Stimulated activated CD4-positive, alpha-beta T cell treated with anti-CD3 and anti-CD28 coated beads, Interleukin-12 subunit alpha, Interleukin-12 subunit beta, amount 100 ng/mL, for 48 hours (primary cell): ENCODE data around the gene ZNF133.
"Not testable (repeated sequence)": the region's sequence is repeated elsewhere in the genome, so short reads cannot be mapped to it uniquely, and the experiment has no call there.

Experiments used
- DNase-seq, 3 donors: peaks; one replicate each; pipeline ENCODE4 v3.0.0-alpha.2; 2020; ENCODE audit warnings: low read depth in 2 of 3, low spot score in 1 of 3

ZNF133 gene

DNA sequence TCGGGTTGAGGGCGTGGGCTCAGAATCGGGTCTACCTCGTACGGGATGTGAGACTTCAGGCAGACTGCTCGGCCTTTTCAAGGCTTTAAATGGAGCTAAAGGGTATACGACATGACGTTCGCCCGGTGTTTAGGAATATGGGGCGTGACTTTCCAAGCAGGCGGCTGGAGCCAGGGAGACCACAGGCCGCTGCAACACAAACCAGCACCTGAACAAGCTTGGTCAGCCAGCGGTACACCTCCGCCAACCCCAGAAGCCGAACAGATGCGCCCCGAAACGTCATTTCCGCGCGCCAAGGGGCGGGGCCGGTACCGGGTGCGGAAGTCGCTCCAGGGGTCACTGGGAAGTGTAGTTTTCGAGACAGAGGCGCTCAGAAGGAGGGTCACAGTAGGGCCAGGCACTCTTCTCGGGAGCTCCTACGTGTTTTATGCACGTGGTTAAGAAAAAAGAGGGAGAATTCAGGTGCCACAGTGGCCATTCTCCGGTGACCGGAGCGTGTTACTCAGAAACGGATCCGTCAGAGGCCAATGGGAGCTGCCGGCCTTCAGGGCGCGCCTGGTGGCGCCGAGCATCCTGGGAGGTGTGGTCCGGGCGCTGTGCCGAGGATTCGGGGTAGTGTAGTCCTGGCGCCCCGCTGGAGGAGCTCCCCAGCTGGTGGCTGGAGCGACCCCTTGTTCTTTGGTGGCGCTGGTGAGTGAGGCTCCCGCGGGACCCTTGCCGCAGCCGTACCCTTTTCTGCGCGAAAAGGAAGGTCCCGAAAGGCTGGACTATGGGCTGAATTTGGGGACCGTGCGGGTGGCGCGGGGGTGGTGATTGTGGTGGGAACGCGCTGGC, at the start of gene ZNF133:
Gene ZNF133 (plus strand): TSS at position 613 of the 834 bp plus-strand sequence. CDS start 17,160 bp downstream, outside the sequence.
- DNase-seq, result peak; percentile 90 to 97 (median 95)

GRCh38 chr20:18240997-18241396, 47.3 kb upstream of the ZNF133 start:
- no peak for DNase-seq

DNA sequence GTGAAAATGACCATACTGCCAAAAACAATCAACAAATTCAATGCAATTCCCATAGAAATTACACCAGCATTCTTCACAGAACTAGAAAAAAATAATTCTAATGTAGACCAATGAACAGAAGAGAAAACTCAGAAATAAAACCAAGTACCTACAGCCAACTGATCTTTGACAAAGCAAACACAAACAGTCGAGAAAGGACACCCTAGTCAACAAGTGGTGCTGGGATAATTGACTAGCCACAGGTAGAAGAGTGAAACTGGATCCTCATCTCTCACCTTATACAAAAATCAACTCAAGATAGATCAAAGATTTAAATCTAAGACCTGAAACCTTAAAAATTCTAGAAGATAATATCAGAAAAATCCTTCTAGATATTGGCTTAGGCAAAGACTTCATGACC, 44.5 kb upstream of the ZNF133 start:
- no peak for DNase-seq

- DNase-seq, result not testable (repeated sequence)
Measured at GRCh38 chr20:18248545-18248944, 39.8 kb upstream of the ZNF133 start.

- DNase-seq, result no peak
Measured at GRCh38 chr20:18250217-18250616, 38.1 kb upstream of the ZNF133 start.

GRCh38 chr20:18252597-18253451, 35.5 kb upstream of the ZNF133 start:
- DNase-seq, result no peak

GRCh38 chr20:18254615-18255014, 33.7 kb upstream of the ZNF133 start:
- DNase-seq, result no peak

DNA sequence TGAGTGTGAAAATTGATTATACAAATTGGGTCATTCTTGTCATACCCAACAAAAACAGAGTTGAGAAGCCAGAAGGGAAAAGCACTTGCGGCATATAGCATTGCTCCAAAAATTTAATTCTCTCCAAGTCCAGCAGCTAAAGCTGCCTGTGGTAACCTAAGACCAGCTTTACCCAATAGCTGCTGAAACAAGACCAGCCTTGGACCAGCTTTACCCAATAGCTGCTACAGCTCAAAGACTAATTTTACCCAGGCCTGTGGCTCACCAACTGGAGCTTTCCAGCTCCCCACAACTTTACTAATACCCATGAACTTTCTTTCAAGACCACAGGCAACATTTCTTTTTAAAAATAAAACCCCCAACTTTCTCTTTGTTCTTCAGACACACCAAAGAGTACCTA, 32.8 kb upstream of the ZNF133 start:
- no peak for DNase-seq

GRCh38 chr20:18256440-18257090, 31.8 kb upstream of the ZNF133 start:
- DNase-seq, result no peak

DNA sequence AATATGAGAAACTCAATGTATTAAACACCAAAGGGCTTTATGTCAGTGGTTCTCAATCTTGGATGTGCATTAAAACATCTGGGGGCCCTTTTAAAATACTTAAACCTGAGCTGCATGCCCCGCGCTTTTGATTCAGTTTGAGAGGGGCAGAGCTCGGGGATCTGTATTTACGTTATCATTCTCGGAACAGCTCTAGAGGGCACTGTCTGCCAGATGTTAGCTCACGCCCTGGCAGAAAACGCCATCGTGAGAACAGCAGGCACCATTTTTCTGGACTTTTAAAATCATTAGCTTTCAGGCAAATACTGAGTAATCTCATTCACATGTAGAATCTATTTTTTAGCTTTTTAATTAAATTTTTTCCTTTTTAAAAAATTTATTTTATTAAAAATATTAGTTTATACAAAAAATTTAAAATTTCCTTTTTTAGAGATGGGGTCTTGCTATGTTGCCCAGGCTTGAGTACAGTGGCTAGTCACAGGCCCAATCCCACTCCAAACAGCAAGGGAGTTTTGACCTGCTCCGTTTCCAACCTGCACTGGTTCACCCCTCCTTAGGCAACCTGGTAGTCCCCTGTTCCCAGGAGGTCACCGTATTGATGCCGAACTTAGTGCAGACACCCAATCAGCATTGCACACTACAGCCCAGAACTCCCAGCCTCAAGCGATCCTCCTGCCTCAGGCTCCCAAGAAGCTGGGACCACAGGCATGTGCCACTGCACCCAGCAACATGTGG, 30.0 kb upstream of the ZNF133 start:
- no peak for DNase-seq

DNA sequence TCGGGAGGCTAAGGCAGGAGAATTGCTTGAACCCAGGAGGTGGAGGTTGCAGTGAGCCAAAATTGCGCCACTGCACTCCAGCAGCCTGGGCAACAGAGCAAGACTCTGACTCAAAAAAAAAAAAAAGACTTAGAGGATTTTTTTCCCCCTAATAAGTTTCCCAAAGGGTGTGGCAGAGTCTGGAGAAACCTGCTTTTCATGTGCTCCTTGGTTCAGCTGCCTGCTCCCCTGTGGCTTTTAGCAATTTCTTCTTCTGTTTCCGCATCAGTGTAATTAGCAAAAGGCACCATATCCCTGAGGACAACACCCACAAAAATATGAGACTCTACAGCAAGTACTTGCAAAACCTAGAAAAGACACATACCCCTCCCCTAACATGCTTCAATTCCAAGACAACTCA, 28.6 kb upstream of the ZNF133 start:
- no peak for DNase-seq

GRCh38 chr20:18263723-18264122, 24.6 kb upstream of the ZNF133 start:
- no peak for DNase-seq

DNA sequence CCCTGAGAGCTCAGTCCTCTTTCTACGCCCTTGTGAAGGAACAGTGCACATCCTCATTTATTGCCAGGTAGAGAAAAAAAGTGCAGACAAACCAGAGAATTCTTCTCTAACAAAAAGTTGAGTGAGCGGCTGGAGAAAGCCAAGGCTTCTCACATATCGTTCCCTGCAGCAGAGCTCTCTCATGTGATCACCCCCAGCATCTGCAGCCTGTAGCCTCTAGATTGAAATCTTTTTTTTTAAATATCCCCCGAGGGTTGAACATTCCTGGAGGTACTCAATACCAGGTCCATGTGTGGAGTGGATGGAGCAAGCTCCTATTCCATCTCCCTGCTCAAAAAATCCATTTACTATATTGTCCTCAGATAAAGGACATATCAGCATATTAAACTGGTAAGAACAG, 22.9 kb upstream of the ZNF133 start:
- DNase-seq, result no peak

DNA sequence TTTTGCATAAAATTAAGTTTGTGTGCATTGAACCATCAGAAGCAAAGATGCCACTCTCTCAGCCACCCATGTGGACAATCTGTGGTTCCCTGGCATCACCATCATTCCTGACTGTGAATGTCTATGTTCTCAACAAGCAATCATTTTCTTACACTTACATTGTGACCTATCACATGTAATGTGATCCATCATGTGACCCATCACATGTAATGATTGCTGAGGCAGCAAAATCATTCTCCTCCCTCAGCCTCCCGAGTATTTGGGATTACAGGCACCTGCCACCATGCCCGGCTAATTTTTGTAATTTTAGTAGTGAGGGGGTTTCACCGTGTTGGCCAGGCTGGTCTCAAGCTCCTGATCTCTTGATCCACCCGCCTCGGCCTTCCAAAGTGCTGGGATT, 22.0 kb upstream of the ZNF133 start:
- DNase-seq, result no peak

GRCh38 chr20:18267815-18268214, 20.5 kb upstream of the ZNF133 start:
- DNase-seq, result no peak

DNA sequence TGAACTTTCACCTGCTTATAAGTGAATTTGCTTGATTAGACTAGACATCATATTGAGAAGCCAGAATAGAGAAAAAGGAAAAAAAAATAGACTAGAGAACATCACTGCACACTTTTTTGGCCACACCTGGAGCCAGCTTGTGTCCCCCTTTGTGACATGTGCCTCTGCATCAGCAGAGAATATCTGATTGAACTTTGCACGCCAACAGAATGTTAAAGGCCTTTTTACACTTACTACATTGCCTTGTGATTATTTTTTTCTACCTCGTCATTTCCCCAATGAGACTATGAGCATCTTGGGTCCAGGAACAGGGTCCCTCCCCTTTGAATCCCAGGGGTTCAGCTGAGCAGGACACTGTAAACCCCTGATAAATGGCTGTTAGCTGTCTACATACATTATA, 17.2 kb upstream of the ZNF133 start:
- no peak for DNase-seq

DNA sequence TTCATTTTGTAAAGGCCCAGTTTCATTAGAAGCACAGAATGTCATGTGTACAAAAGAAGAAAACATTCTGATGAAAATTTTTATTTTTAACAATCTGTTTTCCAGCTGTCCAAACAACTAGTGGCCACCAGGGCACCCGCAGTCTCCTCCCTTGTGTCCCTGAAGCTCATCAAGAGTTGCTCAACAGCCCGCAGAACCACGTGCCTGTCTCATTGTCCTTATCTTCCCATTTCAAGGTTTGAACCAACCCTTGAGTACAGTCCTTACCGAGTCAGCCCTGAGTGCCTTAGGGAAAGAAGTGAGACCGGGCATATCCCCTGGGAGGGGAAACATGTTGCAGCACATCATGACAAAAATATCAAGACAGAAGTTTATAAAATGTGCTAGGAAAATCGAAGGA, 15.9 kb upstream of the ZNF133 start:
- no peak for DNase-seq

- no peak for DNase-seq
Measured at GRCh38 chr20:18273738-18274137, 14.6 kb upstream of the ZNF133 start.

- DNase-seq, result not testable (repeated sequence)
Measured at GRCh38 chr20:18275960-18276359, 12.4 kb upstream of the ZNF133 start.

GRCh38 chr20:18276821-18277220, 11.5 kb upstream of the ZNF133 start:
- peak; percentile 43 to 69 (median 49) for DNase-seq

- DNase-seq, result no peak
Measured at GRCh38 chr20:18279242-18279641, 9.1 kb upstream of the ZNF133 start.
